ENCODE results near the gene PACRG.

Gene PACRG

GRCh38 chr6:162857326-162857725 lies 129.6 kb downstream of the PACRG start:
- no peak for TF ChIP-seq CTCF (IDR thresholded peaks at IDR 0.05; ENCODE audit: poor library complexity, severe bottlenecking)
- no peaks in the 10 kb centered on the region for H3K27me3 ChIP-seq (ENCODE audit: insufficient read depth, poor library complexity, severe bottlenecking)
- H3K4me1 ChIP-seq (ENCODE audit: insufficient read depth, poor library complexity, severe bottlenecking), result peaks cover 8% of the 10 kb centered on the region
- DNase-seq (ENCODE audit: low spot score) (no peak), ATAC-seq (ENCODE audit: low read depth) (no peak)
- no peak overlapping the region for H3K27ac ChIP-seq (ENCODE audit: poor library complexity, severe bottlenecking)
- no peak overlapping the region for H3K4me3 ChIP-seq (ENCODE audit: severe bottlenecking)
- H3K36me3 ChIP-seq (ENCODE audit: low read depth), result no peaks in the 10 kb centered on the region
- no peaks in the 10 kb centered on the region for H3K9me3 ChIP-seq (ENCODE audit: severe bottlenecking)

GRCh38 chr6:162862462-162862861 lies 134.7 kb downstream of the PACRG start:
- Histone ChIP-seq H3K9me3 (ENCODE audit: severe bottlenecking) (no peaks in the 10 kb centered on the region), H3K27me3 (ENCODE audit: insufficient read depth, poor library complexity, severe bottlenecking) (no peaks in the 10 kb centered on the region), H3K4me1 (ENCODE audit: insufficient read depth, poor library complexity, severe bottlenecking) (no peaks in the 10 kb centered on the region), H3K4me3 (ENCODE audit: severe bottlenecking) (no peak overlapping the region), H3K36me3 (ENCODE audit: low read depth) (no peaks in the 10 kb centered on the region), H3K27ac (ENCODE audit: poor library complexity, severe bottlenecking) (no peak overlapping the region)
- no peak for TF ChIP-seq CTCF (IDR thresholded peaks at IDR 0.05; ENCODE audit: poor library complexity, severe bottlenecking)
- no peak for DNase-seq (ENCODE audit: low spot score)
- no peak for ATAC-seq (ENCODE audit: low read depth)

- TF ChIP-seq CTCF (IDR thresholded peaks at IDR 0.05; ENCODE audit: poor library complexity, severe bottlenecking), result no peak
- DNase-seq (ENCODE audit: low spot score), result no peak
- no peaks in the 10 kb centered on the region for H3K27me3 ChIP-seq (ENCODE audit: insufficient read depth, poor library complexity, severe bottlenecking)
These were observed 135.2 kb downstream of the PACRG start for GRCh38 chr6:162862941-162863340.

GRCh38 chr6:162863821-162864220 lies 136.0 kb downstream of the PACRG start:
- no peak for DNase-seq (ENCODE audit: low spot score)
- no peaks in the 10 kb centered on the region for H3K4me1 ChIP-seq (ENCODE audit: insufficient read depth, poor library complexity, severe bottlenecking)
- ATAC-seq (ENCODE audit: low read depth), result no peak
- TF ChIP-seq CTCF (IDR thresholded peaks at IDR 0.05; ENCODE audit: poor library complexity, severe bottlenecking), result no peak
- H3K9me3 ChIP-seq (ENCODE audit: severe bottlenecking), result no peaks in the 10 kb centered on the region
- no peak overlapping the region for H3K27ac ChIP-seq (ENCODE audit: poor library complexity, severe bottlenecking)
- H3K4me3 ChIP-seq (ENCODE audit: severe bottlenecking), result no peak overlapping the region
- no peaks in the 10 kb centered on the region for H3K27me3 ChIP-seq (ENCODE audit: insufficient read depth, poor library complexity, severe bottlenecking)
- H3K36me3 ChIP-seq (ENCODE audit: low read depth), result no peaks in the 10 kb centered on the region

More at GRCh38 chr6:162862941-162863340, 135.2 kb downstream of the PACRG start:
- ATAC-seq (ENCODE audit: low read depth), result no peak
- no peaks in the 10 kb centered on the region for H3K9me3 ChIP-seq (ENCODE audit: severe bottlenecking)
- no peaks in the 10 kb centered on the region for H3K36me3 ChIP-seq (ENCODE audit: low read depth)
- H3K4me3 ChIP-seq (ENCODE audit: severe bottlenecking), result no peak overlapping the region
- no peak overlapping the region for H3K27ac ChIP-seq (ENCODE audit: poor library complexity, severe bottlenecking)
- no peaks in the 10 kb centered on the region for H3K4me1 ChIP-seq (ENCODE audit: insufficient read depth, poor library complexity, severe bottlenecking)

DNA sequence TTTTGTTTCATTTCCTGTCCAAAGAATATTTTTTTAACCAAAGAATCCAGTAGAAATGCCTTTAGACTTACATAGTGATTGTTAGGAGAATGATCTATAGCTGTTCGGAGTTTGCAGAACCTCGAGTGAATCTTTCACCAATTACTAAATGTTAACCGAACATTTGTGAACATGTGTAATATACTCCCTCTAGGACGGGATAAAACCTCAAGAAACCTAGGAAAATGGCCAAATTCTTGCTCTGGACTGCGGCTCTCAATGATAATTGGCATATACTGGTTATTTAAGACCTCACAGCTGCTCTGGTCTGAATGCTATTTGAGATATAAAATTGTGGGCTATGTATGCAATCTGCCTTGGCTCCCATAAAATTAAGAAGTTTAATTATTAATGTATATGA lies 137.1 kb downstream of the PACRG start:
- DNase-seq (ENCODE audit: low spot score), result no peak
- H3K4me1 ChIP-seq (ENCODE audit: insufficient read depth, poor library complexity, severe bottlenecking), result no peaks in the 10 kb centered on the region
- H3K27ac ChIP-seq (ENCODE audit: poor library complexity, severe bottlenecking), result no peak overlapping the region
- TF ChIP-seq CTCF (IDR thresholded peaks at IDR 0.05; ENCODE audit: poor library complexity, severe bottlenecking), result no peak
- H3K9me3 ChIP-seq (ENCODE audit: severe bottlenecking), result no peaks in the 10 kb centered on the region
- no peak for ATAC-seq (ENCODE audit: low read depth)
- H3K27me3 ChIP-seq (ENCODE audit: insufficient read depth, poor library complexity, severe bottlenecking), result peaks cover 2% of the 10 kb centered on the region
- H3K4me3 ChIP-seq (ENCODE audit: severe bottlenecking), result no peak overlapping the region
- H3K36me3 ChIP-seq (ENCODE audit: low read depth), result no peaks in the 10 kb centered on the region
